Measurements from ENCODE around the gene COBLL1.

The COBLL1 gene

DNA sequence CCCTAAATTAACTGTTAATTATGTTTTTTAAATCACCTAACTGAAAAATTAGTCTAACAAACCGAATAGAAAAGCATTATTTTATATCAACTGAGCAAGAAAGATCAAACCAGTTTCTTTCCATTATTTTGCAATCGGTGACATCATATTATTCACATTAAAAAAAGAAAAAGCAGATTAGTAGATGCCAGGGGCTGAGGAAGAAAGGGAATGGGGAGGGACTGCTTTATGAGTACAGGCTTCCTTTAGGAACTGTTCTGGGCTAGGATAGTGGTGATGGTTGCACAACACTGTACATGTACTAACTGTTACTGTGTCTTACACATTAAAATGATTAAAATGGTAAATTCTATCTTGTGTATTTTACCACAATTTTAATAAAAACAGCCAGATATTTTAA is 59.3 kb downstream of the COBLL1 start:
- DNase-seq (ENCODE audit: insufficient read length, low spot score) (no peak), FAIRE-seq (no peak)
- TF ChIP-seq POLR2A (IDR thresholded peaks at IDR 0.05; ENCODE audit: low read depth, low read length) (no peak), POU2F2 (IDR thresholded peaks at IDR 0.05; ENCODE audit: low read depth, low read length) (no peak), PAX5 (IDR thresholded peaks at IDR 0.05; ENCODE audit: insufficient read depth, low read length, severe bottlenecking) (no peak), TAF1 (IDR thresholded peaks at IDR 0.05; ENCODE audit: low read depth, low read length) (no peak), POLR2AphosphoS5 (IDR thresholded peaks at IDR 0.05; ENCODE audit: low read depth, low read length) (no peak), SPI1 (IDR thresholded peaks at IDR 0.05; ENCODE audit: low read depth, low read length) (no peak)

DNA sequence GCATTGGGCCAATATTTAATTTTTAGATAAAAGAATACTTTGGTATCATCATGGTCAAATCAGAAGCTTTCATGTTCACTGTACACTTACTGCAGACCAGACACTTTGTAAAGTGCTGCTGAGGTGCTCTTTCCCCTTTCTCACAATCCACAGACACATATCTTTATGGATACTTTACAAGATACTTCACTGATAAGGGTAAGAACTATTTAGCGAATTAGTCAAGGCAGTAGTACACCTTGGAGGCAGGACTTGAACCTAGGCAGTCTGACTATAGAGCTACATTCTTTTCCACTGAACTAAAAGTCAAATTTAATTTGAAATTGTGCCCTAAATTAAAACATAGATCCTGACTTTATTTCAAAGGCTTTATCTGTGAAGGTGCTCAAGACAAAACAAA is 60.2 kb downstream of the COBLL1 start:
- TF ChIP-seq POU2F2 (IDR thresholded peaks at IDR 0.05; ENCODE audit: low read depth, low read length) (no peak), SPI1 (IDR thresholded peaks at IDR 0.05; ENCODE audit: low read depth, low read length) (no peak), POLR2AphosphoS5 (IDR thresholded peaks at IDR 0.05; ENCODE audit: low read depth, low read length) (no peak), PAX5 (IDR thresholded peaks at IDR 0.05; ENCODE audit: insufficient read depth, low read length, severe bottlenecking) (no peak), POLR2A (IDR thresholded peaks at IDR 0.05; ENCODE audit: low read depth, low read length) (no peak), TAF1 (IDR thresholded peaks at IDR 0.05; ENCODE audit: low read depth, low read length) (no peak)
- no peak for DNase-seq (ENCODE audit: insufficient read length, low spot score)
- no peak for FAIRE-seq

DNA sequence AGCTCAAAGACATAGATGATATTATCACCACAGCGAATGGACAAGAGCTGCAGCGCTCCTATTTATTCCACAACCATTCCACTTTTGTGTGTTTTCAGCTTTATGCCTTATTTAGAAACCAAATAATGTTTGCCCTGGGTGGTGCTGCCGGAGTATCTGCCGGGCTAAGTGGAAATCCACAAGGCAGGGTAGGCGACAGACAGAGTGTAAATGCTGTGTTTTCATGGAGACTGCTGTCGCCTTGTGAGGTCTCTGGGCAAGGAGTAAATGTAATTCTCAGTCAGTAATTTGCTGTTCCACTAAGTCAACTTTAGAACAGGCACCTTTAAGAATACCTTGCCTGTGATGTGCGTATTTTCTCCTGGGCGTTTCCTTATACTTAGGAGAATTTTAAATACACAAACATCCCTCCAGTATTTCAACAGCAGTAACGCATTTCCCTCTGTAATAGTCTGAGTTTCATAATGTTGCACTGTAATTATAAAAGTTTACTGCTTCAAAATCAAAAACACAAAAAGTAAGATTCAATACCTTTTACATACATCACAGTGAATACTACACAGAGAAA is 60.9 kb downstream of the COBLL1 start:
- DNase-seq (ENCODE audit: insufficient read length, low spot score) (no peak), FAIRE-seq (no peak)
- TF ChIP-seq POU2F2 (IDR thresholded peaks at IDR 0.05; ENCODE audit: low read depth, low read length) = no peak
- TF ChIP-seq POLR2A (IDR thresholded peaks at IDR 0.05; ENCODE audit: low read depth, low read length) = no peak
- no peak for TF ChIP-seq POLR2AphosphoS5 (IDR thresholded peaks at IDR 0.05; ENCODE audit: low read depth, low read length)
- no peak for TF ChIP-seq PAX5 (IDR thresholded peaks at IDR 0.05; ENCODE audit: insufficient read depth, low read length, severe bottlenecking)
- TF ChIP-seq TAF1 (IDR thresholded peaks at IDR 0.05; ENCODE audit: low read depth, low read length) = no peak
- TF ChIP-seq SPI1 (IDR thresholded peaks at IDR 0.05; ENCODE audit: low read depth, low read length) = no peak

DNA sequence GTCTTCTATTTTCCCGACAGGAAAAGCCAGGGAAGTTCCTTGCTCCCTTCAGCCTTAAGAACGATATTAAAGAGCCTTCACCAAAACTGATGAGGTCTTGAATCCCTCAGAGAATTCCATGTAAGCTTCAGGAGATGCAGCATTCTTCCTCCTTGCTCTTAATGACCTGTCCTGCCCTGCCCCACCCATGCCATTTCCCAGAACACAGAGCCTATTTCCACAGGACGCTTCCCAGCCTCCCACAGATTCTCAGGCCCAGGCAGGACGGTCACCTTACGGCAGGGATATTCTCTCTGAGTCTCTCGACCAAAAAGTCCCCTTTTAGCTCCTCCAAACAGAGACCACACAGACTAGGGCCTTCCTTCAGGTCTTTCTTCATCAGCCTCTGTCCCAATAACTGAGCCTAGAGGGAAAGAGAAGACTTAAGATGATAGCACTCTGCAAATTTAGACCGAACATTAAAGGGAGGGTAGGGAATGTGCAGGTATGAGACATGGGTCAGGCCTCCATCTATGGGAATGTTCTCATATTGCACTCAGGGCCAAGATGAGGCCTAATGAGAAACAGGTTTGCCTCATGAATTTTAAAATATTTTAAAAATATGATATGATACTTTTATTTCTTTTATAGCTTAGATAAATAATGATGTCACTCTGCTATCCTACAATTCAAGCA is 62.1 kb downstream of the COBLL1 start:
- no peak for DNase-seq (ENCODE audit: insufficient read length, low spot score)
- TF ChIP-seq POU2F2 (IDR thresholded peaks at IDR 0.05; ENCODE audit: low read depth, low read length) (no peak), POLR2A (IDR thresholded peaks at IDR 0.05; ENCODE audit: low read depth, low read length) (no peak), SPI1 (IDR thresholded peaks at IDR 0.05; ENCODE audit: low read depth, low read length) (no peak), TAF1 (IDR thresholded peaks at IDR 0.05; ENCODE audit: low read depth, low read length) (no peak), PAX5 (IDR thresholded peaks at IDR 0.05; ENCODE audit: insufficient read depth, low read length, severe bottlenecking) (no peak), POLR2AphosphoS5 (IDR thresholded peaks at IDR 0.05; ENCODE audit: low read depth, low read length) (no peak)
- FAIRE-seq = no peak

DNA sequence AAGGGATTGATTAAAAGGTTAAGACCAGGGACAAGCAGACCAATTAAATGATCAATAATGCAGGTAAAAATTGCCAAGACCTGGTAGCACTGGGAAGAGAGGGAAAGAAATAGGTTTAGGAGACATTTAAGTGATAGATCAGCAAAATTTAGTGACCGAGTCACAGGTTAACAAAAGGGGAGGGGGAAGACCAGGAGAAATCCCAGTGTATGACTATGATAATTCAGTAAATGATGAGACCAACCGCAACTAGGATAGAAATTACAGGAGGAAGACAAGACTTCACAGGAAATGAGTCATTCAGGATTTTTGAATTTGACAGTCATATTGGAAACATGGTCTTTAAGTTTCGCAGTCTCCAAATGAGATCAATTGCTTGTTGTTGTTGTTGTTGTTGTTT is 62.9 kb downstream of the COBLL1 start:
- no peak for TF ChIP-seq SPI1 (IDR thresholded peaks at IDR 0.05; ENCODE audit: low read depth, low read length)
- TF ChIP-seq PAX5 (IDR thresholded peaks at IDR 0.05; ENCODE audit: insufficient read depth, low read length, severe bottlenecking) = no peak
- TF ChIP-seq POLR2AphosphoS5 (IDR thresholded peaks at IDR 0.05; ENCODE audit: low read depth, low read length) = no peak
- no peak for TF ChIP-seq POLR2A (IDR thresholded peaks at IDR 0.05; ENCODE audit: low read depth, low read length)
- TF ChIP-seq POU2F2 (IDR thresholded peaks at IDR 0.05; ENCODE audit: low read depth, low read length) = no peak
- no peak for TF ChIP-seq TAF1 (IDR thresholded peaks at IDR 0.05; ENCODE audit: low read depth, low read length)
- no peak for DNase-seq (ENCODE audit: insufficient read length, low spot score)
- FAIRE-seq = no peak

DNA sequence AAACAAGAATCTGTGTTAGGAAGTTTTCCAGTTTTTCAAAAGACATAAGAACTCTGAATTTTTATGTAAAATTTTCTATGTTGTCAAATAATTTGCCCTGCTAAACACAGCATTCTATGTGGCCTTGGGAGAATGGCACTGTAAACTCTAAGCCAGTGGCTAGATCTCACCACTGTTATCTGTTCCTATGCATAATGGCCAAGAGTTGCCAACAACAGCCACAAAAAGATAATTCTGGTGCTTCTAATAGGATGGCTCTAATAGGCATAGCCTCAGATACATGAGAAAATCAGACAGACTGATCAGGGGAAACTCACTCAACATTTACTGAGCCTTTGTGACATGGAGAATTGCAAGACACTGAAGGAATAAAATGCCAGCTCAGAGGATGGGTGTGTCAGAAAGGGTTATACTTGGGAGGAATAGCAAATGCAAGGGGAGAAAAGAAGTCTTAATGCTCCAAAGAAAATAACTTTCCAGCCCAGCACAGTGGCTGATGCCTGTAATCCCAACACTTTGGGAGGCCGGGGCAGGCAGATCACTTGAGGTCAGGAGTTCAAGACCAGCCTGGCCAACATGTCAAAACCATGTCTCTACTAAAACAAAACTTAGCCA is 63.7 kb downstream of the COBLL1 start:
- FAIRE-seq (no peak), DNase-seq (ENCODE audit: insufficient read length, low spot score) (no peak)
- TF ChIP-seq POLR2AphosphoS5 (IDR thresholded peaks at IDR 0.05; ENCODE audit: low read depth, low read length) (no peak), TAF1 (IDR thresholded peaks at IDR 0.05; ENCODE audit: low read depth, low read length) (no peak), POU2F2 (IDR thresholded peaks at IDR 0.05; ENCODE audit: low read depth, low read length) (no peak)

DNA sequence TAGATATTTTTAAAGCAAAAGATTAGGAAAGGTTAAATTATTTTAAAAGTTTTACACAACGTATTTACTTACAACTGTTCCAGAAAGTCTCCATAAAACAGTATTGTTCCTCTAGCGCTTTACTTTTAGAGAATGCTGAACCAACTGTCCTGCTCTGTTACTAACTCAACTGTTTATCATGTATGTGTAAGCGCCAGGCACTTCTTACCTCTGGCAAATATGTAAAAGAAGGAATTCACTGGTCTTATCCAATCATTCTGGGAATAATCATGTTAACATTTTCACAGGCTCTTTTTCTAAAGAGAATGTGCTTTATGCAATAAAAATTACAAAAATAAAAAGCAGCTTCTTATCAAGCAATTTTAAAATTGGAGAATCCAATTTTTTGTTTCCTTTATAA is 68.0 kb downstream of the COBLL1 start:
- no peak for FAIRE-seq

DNA sequence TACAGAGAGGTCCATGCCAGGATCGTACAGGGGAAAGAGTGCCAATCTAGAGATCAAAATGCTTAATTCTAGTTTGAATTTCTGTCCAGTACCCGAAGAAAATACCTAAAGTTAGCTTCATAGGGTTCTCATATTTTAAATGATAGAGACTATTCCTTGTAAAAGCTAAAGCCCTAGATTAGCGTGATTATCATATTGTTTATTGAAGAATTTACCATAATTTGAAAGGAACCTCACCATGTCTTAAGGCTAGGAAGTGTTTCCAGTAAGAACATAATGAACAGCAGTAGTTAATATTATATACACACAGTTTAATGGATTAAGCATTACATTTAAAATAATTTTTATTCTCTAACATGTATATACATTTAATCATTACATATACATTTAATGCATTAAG is 68.5 kb downstream of the COBLL1 start:
- TF ChIP-seq POLR2A (IDR thresholded peaks at IDR 0.05; ENCODE audit: low read depth, low read length) (no peak), POLR2AphosphoS5 (IDR thresholded peaks at IDR 0.05; ENCODE audit: low read depth, low read length) (no peak), SPI1 (IDR thresholded peaks at IDR 0.05; ENCODE audit: low read depth, low read length) (no peak), POU2F2 (IDR thresholded peaks at IDR 0.05; ENCODE audit: low read depth, low read length) (no peak), PAX5 (IDR thresholded peaks at IDR 0.05; ENCODE audit: insufficient read depth, low read length, severe bottlenecking) (no peak), TAF1 (IDR thresholded peaks at IDR 0.05; ENCODE audit: low read depth, low read length) (no peak)
- FAIRE-seq (no peak), DNase-seq (ENCODE audit: insufficient read length, low spot score) (no peak)

More for the DNA sequence above, 68.0 kb downstream of the COBLL1 start:
- TF ChIP-seq POLR2A (IDR thresholded peaks at IDR 0.05; ENCODE audit: low read depth, low read length) (no peak), POU2F2 (IDR thresholded peaks at IDR 0.05; ENCODE audit: low read depth, low read length) (no peak), TAF1 (IDR thresholded peaks at IDR 0.05; ENCODE audit: low read depth, low read length) (no peak), PAX5 (IDR thresholded peaks at IDR 0.05; ENCODE audit: insufficient read depth, low read length, severe bottlenecking) (no peak), SPI1 (IDR thresholded peaks at IDR 0.05; ENCODE audit: low read depth, low read length) (no peak), POLR2AphosphoS5 (IDR thresholded peaks at IDR 0.05; ENCODE audit: low read depth, low read length) (no peak)
- DNase-seq (ENCODE audit: insufficient read length, low spot score) = no peak

DNA sequence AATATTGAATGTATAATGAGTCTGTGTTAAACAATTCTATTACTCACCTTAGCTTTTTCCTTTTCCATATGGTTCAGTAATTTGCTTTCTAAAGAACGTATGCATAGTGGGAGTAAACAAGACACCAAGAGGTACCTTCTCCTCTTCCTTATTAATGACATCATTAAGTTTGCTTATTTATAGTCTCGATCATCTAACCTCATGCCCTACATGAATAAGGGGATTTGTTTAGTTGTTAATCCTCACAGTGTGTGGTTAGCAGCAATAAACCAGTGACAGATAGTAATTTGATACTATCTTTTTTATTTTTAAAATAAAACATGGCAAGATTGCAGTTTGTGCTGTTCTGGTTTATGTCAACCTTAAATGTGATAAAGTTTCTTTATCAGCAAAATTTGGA is 69.7 kb downstream of the COBLL1 start:
- TF ChIP-seq PAX5 (IDR thresholded peaks at IDR 0.05; ENCODE audit: insufficient read depth, low read length, severe bottlenecking) (no peak), POU2F2 (IDR thresholded peaks at IDR 0.05; ENCODE audit: low read depth, low read length) (no peak), POLR2AphosphoS5 (IDR thresholded peaks at IDR 0.05; ENCODE audit: low read depth, low read length) (no peak), POLR2A (IDR thresholded peaks at IDR 0.05; ENCODE audit: low read depth, low read length) (no peak), TAF1 (IDR thresholded peaks at IDR 0.05; ENCODE audit: low read depth, low read length) (no peak), SPI1 (IDR thresholded peaks at IDR 0.05; ENCODE audit: low read depth, low read length) (no peak)
- FAIRE-seq (no peak), DNase-seq (ENCODE audit: insufficient read length, low spot score) (no peak)
